ENCODE results near the gene CDR2. TPM values are rescaled to one million over a fixed set of nuclear protein-coding genes. Genes with fewer than 3 reads are reported as not detected.

The CDR2 gene
- total and polyA plus RNA-seq, 2 of the 13 experiments (the other 11 are each of a cell fraction or from before 2014, with no cell fraction given) = 59.0 to 78.9 TPM

GRCh38 chr16:22297114-22297870 is 77.1 kb downstream of the CDR2 start, which contains the start of gene POLR3E (continued):
- TF ChIP-seq, protein P1, sequence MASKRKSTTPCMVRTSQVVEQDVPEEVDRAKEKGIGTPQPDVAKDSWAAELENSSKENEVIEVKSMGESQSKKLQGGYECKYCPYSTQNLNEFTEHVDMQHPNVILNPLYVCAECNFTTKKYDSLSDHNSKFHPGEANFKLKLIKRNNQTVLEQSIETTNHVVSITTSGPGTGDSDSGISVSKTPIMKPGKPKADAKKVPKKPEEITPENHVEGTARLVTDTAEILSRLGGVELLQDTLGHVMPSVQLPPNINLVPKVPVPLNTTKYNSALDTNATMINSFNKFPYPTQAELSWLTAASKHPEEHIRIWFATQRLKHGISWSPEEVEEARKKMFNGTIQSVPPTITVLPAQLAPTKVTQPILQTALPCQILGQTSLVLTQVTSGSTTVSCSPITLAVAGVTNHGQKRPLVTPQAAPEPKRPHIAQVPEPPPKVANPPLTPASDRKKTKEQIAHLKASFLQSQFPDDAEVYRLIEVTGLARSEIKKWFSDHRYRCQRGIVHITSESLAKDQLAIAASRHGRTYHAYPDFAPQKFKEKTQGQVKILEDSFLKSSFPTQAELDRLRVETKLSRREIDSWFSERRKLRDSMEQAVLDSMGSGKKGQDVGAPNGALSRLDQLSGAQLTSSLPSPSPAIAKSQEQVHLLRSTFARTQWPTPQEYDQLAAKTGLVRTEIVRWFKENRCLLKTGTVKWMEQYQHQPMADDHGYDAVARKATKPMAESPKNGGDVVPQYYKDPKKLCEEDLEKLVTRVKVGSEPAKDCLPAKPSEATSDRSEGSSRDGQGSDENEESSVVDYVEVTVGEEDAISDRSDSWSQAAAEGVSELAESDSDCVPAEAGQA (IDR thresholded peaks at IDR 0.05; ENCODE audit: low read depth) = peak; percentile 86
- TF ChIP-seq, protein P1 (CRISPR knock-in tag; IDR thresholded peaks at IDR 0.05; ENCODE audit: borderline replicate concordance) = peak; percentile 23; the same call in 1 of the 2 replicates
- TF ChIP-seq KLF12 (CRISPR knock-in tag; IDR thresholded peaks at IDR 0.05; ENCODE audit: borderline replicate concordance) (peak; percentile 71; the same call in 1 of the 2 replicates), ZBTB4 (CRISPR knock-in tag; IDR thresholded peaks at IDR 0.05; ENCODE audit: borderline replicate concordance) (peak; percentile 98; the same call in 1 of the 2 replicates), ZNF589 (CRISPR knock-in tag; conservative IDR thresholded peaks at IDR 0.05) (peak; percentile 90), MYNN (CRISPR knock-in tag; IDR thresholded peaks at IDR 0.05; ENCODE audit: low read depth) (peak; percentile 91), ZNF121 (CRISPR knock-in tag; IDR thresholded peaks at IDR 0.05) (peak; percentile 63)

Data from HepG2 (cell line).